Measurements from ENCODE around the gene ZC3H11A.
A peak's percentile ranks its signal among the peaks of the same experiment; 100 is the strongest.
"Not testable (repeated sequence)": the region's sequence is repeated elsewhere in the genome, so short reads cannot be mapped to it uniquely, and the experiment has no call there.

Gene ZC3H11A

DNA sequence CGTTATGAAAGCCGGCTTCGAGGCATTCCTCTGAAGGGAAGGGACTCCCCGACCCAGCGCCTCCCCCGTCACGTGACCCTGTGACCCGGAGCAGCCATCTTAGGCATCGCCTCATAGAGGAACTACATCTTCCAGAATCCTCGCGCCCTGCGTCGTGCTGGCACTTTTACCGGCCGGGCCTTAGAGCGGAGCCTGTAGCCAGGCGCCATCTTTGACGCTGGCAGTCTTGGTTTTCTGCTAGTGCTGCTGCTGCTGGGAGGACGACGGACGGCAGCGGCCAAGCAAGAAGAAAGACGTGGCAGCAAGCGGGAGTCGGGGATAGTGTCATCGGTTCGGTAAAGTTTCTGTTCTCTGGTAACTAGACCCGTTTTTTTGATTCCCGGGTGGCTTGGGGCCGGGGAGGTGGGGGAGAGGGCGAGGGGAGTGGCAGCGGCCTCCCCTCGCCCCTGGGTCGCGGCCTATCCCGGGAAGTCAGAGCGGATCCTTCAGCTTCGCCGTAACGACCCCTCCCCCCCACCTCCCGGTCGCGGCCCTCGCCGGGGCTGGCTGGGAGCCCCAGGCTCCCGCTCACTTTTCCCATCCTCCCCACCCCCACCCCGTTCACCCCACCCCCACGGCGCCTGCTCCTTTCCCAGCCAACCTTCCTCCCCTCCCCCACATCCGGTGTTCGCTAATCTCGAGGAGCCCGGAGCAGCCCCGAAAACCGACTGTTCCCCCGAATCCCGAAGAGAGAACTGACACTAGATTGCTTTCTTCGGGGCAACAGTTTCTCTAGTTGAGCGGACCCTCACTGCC lies at the start of gene ZC3H11A, which contains the start of gene ZBED6:
Gene ZC3H11A, plus strand, starts transcription at position 183 of the 795 bp plus-strand sequence. CDS start 21,448 bp downstream, outside the sequence.
Gene ZBED6, plus strand, starts transcription at position 183 of the 795 bp plus-strand sequence. CDS start 1,900 bp downstream, outside the sequence.
- DNase-seq: peak; percentile 99

DNA sequence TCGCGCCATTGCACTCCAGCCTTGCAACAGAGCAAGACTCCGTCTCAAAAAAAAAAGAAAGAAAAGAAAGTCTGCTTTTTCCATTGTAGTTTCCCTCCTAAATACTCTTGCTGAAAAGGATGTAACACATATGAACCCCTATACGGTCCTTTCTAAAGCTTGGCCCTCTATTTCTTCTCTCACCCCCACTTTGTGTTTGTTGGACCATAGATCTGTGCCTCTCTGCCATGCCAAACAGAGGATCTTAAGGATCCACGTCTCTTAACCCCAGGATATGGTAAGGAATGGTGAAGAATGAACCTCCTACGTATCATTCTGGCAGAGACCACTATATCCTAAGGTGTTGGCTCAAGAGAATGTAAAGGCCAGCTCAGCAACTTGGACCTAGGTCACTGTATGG lies 49.1 kb upstream of the ZC3H11A start:
- no peak for DNase-seq

DNA sequence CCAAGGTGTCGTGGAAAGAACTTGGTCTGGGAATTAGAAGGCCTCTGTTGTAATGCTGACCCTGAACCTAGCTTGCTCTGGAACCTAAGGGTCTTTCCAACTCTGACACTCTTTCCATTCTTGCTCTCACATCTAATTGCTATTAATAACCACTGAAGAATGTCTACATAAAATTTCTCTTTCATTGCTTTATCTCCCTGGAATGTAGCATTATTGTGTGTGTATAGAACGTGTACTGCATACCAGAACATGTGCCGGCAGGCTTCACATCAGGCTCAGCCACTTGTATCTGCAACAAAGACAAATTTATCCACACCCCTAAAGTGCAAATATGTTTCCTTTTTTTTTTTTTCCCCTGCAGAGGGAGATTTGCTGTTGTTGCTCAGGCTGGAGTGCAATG lies 44.4 kb upstream of the ZC3H11A start:
- DNase-seq: no peak

- DNase-seq: not testable (repeated sequence)
Observed at GRCh38 chr1:203751618-203752361, 43.6 kb upstream of the ZC3H11A start.

GRCh38 chr1:203754455-203754864 lies 41.0 kb upstream of the ZC3H11A start:
- DNase-seq: no peak

DNA sequence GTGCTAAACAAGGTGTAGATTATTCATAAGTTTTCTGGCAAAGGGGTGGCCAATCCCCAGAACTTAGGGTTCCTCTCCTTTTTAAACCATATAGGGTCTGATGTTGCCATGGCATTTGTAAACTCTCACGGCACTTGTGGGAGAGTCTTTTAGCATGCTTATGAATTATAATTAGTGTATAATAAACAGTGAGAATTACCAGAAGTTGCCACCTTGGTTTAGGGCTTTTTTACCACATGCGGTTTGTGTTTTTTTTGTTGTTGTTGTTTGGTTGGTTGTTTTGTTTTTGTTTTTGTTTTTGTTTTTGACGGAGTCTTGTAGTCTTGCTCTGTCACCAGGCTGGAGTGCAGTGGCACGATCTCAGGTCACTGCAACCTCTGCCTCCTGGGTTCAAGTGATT lies 39.4 kb upstream of the ZC3H11A start:
- no peak for DNase-seq

- not testable (repeated sequence) for DNase-seq
Observed at GRCh38 chr1:203758749-203759148, 36.7 kb upstream of the ZC3H11A start.

- DNase-seq: no peak
Observed at GRCh38 chr1:203760506-203760905, 34.9 kb upstream of the ZC3H11A start.

DNA sequence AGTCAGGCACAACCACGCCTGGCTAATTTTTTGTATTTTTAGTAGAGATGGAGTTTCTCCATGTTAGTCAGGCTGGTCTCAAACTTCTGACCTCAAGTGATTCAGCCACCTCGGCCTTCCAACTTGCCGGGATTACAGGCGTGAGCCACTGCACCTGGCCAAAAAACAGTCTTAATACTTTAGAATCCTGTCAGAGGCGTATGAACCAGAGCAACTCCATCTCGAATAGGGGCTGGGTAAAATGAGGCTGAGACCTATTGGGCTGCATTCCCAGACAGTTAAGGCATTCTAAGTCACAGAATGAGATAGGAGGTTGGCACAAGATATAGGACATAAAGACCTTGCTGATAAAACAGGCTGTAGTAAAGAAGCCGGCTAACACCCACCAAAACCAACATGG lies 33.5 kb upstream of the ZC3H11A start:
- DNase-seq: not testable (repeated sequence)

- DNase-seq: no peak
Observed at GRCh38 chr1:203763505-203763904, 31.9 kb upstream of the ZC3H11A start.

DNA sequence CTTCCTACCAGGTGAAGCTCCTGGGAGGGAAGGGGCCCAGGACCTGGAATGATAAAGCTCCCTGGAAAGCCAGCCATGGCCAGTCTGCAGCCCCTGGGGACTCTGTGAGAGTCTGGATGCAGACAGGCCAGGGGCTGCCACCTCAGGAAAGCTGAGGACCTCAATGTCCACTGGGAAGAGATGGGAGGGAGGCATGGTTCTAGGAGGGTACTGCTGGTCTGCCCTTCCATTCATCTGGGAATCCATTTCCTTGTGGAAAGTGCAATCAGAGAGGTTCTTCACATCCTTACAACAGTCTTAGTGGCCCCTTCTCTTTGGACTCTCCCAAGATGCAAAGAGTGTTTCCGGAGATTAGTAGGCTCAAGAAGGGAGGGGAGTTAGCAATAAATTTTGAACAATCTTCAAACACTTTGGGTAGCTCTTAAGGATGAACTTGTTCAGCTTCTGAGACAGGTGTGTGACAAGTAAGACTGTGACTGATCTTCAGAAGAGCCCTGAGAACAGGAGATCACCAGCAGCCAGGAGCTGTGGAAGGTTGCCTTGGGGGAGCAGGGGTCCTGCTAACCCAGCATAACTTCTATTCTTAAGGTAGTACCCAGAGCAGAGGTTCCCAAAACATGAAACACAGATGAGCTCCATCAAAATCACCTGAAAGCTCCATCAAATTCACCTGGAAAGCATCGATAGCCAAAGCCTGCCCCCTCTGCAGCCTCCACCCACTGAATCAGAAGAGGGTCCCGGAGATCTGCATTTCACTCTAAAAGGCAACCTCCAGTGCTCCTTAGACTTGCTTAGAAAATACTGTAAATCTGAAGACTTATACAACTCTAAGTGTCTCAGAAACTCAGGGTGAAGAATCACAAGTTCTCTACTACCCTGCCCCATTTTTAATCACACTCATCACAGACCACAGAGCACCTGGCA lies 31.1 kb upstream of the ZC3H11A start:
- DNase-seq: no peak

GRCh38 chr1:203765029-203765837 lies 30.2 kb upstream of the ZC3H11A start, which contains the start of gene LAX1:
Gene LAX1, plus strand, starts transcription at chr1:203765183. Its CDS starts 383 bp downstream, at chr1:203765566.
- no peak for DNase-seq

DNA sequence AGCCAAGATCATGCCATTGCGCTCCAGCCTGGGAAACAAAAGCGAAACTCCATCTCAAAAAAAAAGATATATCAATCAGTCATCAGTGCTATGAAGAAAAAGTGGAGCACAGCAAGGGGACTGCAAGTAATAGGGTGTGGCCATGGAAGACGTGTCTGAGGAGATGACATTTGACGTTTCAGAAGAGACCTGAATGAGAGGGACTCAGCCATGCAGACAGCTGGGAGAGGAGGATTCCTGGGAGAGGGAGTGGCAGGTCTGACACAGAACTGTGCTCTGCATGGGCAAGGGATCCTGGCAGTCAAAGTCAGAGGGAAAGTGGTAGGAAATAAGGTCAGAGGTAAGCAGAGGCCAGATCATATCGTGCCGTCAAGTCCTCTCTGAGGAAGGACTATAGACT lies 27.2 kb upstream of the ZC3H11A start:
- no peak for DNase-seq

GRCh38 chr1:203769505-203770343 lies 25.7 kb upstream of the ZC3H11A start:
- DNase-seq: peak; percentile 60

- DNase-seq: no peak
Observed at GRCh38 chr1:203771901-203772301, 23.5 kb upstream of the ZC3H11A start.

DNA sequence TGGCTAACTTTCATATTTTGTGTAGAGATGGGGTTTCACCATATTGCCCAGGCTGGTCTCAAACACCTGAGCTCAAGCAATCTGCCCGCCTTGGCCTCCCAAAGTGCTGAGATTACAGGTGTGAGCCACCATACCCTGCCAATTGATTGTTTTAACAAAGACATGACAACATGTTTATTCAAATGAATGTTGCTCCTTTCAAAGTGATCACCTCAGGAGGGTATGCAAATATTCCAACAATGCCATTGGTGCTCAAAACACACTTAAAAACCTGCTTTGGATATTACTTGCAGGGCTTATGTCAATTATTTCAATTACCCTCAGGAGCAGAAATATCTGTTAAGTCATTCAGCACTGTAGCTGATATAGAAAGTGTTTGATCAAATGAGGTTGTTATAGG lies 22.6 kb upstream of the ZC3H11A start:
- no peak for DNase-seq

DNA sequence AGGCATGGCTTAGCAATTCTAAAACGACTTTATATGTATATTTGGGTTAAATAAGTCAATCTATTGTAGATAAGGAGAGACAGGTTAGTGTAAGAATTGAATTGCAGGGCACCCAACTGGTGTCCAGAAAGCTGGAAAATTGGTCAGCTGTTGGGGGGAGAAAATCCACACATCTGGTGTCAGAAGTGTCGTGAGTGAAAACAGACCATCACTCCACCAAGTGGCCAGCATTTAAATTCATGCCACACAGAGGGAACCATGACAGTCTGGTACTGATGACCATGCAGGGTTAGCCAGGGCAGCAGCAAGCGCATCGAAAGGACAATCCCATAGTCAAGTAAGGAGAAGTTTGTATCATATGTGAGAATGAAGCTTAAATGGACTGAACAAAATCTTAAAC lies 18.8 kb upstream of the ZC3H11A start:
- peak; percentile 18 for DNase-seq

GRCh38 chr1:203777596-203777995 lies 17.8 kb upstream of the ZC3H11A start:
- no peak for DNase-seq

DNA sequence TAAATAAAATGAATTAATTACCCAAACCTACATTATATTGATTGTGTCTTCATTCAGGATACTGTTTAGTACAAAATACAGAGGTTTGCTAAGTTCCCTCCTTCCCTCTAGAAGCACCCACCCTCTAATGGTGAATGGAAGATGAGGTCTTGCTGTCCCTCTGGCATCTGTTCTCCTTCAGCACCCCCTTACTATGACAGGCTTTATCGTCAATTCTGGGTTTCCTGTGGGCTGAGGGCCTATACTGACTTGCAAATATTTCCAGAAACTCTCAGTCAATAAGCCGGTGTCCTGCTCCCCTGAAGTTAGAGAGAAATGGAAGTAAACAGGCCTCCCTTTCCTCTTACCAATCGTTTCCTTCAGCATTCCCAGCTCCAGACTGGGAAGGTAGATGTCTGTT lies 17.3 kb upstream of the ZC3H11A start:
- no peak for DNase-seq

DNA sequence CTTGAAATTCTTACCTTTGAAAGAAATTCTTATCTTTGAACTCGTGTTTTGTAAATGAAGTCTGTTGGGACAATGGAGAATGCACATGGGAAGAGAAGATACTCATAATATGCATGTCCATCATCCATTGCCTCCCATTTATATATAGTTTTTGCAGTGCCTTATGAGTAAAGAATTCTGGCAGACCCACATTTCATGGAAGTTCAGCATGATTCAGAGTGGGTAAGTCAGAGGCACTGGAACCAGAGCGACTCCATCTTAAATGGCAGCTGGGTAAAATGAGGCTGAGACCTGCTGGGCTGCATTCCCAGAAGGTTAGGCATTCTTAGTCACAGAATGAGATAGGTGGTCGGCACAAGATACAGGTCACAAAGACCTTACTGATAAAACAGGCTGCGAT lies 16.6 kb upstream of the ZC3H11A start:
- no peak for DNase-seq

GRCh38 chr1:203781962-203782361 lies 13.5 kb upstream of the ZC3H11A start:
- DNase-seq: no peak
